KBM-7 (cell line): ENCODE measurements around the gene NELL1.

Experiments
- DNase-seq: peaks from one replicate; pipeline ENCODE4 v3.0.0-alpha.2; 2015
- in situ Hi-C: fragments of 300-500 bp; cut with MboI; formaldehyde crosslinking; loops from 2 replicates; pipeline ENCODE4 v1.14.3; 2020; ENCODE audit warnings: low sequenced_read_pairs, low pct_unique_long_range_greater_than_20kb, mixed read lengths

NELL1 gene

DNA sequence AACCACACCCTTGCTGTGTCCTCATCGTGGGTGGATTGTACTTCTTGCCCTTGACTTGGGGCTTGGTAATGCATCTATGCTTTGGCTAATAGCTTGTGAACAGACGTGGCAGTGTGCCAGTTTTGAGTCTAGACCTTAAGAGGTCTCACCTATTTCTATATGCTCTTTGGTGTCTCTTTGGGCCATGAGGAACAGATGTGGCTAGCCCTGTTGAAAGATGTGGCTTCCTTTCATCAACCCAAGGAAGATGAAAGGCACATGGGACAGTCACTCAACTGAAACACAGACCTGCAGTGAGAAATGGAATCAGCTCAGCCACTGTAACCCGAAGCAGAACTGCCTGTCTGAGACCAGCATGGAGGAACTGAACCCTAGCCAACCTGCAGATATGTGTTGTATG is 7.9 kb upstream of the NELL1 start:
- no peak for DNase-seq
- in situ Hi-C loops = no loop called here

DNA sequence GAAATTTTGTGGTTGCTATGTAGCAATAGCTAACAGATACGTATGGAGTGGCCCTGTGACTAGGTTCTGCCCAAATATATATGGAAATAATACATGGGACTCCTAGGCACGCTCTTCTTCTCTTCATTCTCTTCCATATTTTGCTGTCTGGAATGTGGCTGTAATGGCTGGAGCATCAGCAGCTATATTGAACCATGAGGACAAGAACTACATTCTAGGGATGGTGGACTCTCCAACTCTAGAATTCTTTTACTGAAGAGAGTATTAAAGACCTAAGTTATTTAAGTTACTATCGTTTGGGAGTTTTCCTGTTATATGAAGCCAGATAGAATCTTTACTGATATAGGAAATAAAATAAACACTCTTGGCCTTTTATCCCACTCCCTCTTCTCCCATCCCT is 7.5 kb upstream of the NELL1 start:
- in situ Hi-C loops = no loop called here
- DNase-seq = no peak

DNA sequence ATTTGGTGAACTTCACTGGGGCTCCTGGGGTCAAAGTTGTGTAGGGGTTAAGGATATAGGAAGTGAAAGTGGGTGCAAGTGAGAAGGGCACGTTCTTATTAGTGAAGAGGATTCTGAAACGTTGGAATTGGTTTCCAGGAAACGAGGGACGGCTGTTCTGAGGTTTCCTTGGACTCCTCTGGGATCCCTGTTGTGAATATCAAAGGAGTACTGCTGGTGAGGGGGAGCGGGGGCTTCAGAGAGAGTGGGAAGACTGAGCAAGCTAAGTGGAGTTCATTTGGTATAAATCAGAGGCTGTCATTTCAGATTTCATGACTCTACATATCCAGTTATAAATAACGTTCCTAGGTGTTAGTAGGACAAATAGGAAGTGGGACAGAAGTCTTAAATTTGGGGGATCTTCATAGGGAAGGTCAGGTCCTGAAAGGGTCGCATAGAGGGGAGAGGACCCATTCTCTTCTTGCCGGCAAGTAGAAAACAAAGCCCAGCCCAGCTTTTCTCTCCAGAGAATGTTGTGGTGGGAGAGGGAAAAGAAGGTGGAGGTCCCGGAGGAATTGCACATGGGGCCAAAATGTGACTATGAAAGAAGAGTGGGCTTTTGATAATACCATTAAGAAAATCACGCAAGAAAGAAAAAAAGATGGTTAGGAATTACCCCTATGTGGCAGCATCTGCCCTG is 1.1 kb upstream of the NELL1 start:
- no peak for DNase-seq
- in situ Hi-C loops = no loop called here

DNA sequence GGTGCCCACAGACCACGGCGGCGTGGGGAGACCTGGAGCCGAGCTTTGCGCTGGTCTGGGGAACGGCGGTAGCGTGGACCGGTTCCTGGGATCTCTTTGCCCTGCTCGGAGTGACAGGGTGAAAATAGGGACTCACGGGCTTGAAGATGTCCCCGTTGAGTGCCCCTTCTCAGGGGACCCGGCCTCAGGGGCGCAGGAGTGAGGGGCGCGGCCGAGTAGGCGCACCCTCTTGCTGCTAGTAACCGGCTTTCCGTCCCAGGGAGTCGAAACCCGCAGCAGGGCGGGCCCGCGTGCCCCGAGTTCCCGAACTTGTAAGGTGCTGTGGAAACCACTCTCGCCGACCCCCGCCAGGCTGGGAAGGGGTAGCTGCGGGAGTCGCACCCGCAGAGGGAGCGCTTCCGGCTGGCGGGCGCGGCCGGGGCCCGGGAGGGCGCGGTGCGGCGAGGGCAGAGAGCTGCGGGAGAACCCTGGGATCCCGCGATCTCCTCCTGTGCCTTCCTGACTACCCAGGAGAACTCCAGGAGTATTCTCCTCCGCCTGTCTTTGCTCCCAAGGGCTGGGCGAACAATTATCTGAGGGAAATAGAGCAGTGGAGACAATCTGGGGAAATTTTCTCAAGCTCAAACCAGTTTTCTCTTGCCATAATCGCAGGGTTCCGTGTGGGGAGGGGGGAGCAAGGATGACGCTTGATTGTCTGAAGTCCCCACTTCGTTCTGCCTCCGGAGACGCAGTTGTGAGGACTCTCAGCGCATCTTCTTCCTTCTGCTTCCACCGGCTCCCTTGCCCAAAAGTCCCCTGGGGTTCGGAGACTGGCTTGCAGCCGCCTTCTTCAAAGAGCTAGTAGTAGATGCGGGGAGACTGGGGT is 666 bp downstream of the NELL1 start:
- in situ Hi-C loops = no loop called here
- DNase-seq = no peak

DNA sequence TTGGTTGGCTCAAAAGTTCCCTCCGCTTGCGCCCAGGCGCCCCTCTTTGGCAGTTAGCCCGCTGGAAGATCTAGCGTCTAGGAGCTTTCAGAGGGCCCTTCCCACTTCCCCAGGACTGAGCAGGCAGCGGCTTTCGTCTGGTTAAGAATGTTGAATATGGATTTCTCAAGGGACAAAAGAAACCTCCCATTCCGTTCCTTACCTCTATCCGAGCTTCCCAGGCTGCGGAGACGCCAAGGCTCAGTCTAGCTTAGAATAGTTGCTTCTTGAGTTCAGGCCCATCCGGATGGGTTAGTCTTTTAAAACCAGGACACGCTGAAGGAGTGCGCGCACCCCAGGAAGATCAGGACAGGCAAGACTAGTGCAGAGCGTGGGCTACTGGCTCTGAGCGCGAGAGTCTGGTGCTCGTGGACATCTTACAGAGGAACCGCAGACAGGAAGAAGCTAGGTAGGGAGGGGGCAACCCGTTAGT is 1.6 kb downstream of the NELL1 start:
- in situ Hi-C loops = no loop called here
- DNase-seq = no peak

DNA sequence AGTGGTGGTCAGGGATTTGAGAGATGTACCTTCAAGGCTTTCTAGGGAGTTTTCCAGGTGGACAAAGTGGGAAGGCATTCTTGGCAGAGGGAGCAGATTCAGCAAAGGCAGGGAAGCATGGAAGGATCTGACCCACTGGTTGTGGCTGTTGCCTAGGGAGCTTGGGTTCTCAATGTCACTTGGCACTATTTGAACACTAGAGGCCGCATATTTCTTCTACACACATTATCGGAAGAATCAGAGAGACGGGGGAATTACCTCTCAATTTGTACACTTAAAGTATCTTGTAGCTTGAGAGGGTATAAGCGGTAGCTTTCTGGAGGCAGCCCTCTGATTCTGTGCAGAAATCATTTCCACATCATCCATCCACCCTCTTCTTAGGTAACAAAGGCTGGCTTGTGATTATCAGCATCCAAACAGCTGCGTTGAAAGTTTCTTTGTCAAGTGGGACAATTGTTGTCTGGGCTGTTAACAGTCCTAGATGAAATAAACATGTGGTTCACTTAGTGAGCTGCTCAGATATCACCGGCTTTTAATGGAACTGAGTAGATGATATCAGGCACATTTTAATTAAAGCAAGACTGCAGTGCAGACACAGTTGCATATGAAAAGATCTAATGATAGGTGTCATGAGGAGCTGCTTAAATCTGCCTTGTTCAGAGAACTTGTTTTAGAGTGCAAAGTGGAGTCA is 2.6 kb downstream of the NELL1 start:
- peak; percentile 4 for DNase-seq
- in situ Hi-C loops = no loop called here

DNA sequence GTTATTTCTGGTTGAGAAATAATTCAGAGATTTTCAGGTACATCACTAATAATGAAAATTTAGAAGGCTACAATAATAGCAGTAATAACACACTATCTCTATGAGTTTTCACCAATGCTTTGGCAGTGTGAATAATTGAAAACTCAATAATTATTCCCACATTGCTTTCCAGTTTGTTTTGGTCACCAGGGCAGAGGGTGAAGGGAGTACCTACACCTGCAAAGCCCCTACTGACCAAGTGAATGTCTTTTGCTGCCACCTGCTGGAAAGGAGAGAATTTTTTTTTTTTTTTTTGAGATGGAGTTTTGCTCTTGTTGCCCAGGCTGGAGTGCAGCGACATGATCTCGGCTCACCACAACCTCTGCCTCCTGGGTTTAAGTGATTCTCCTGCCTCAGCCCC is 3.2 kb downstream of the NELL1 start:
- peak; percentile 26 for DNase-seq
- in situ Hi-C loops = no loop called here

DNA sequence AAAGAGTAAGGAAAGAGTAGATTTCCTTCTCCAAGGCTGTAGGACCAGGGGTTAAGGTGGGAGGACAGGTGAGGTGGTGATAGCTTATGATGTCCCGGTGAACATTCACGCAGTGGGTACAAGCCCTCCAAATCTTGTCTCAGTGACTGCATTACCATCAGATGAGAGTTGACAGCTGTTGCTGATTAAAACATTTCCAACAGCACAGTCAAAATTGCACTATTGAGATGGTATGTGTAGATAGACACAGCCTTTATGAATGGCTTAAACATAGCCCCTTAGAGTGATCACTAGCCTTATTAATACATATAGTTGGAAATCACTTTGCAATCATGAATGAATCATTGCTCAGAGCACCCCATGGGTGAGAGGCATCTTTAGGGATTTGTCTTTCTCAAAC is 7.3 kb downstream of the NELL1 start:
- DNase-seq = no peak
- in situ Hi-C loops = no loop called here

DNA sequence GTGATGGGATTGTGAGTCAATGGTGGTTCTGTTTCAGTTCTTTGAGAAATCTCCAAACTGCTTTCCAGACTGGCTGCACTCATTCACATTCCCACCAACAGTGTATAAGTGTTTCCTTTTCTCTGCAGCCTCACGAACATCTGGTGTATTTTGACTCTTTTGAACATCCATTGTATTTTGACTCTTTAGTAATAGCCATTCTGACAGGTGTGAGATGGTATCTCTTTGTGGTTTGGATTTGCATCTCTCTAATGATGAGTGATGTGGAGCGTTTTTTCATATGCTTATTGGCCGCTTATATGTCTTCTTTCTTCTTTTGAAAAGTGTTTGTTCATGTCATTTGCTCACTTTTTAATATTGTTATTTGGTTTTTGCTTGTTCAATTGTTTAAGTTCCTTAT is 19.4 kb downstream of the NELL1 start:
- no peak for DNase-seq
- in situ Hi-C loops = no loop called here

DNA sequence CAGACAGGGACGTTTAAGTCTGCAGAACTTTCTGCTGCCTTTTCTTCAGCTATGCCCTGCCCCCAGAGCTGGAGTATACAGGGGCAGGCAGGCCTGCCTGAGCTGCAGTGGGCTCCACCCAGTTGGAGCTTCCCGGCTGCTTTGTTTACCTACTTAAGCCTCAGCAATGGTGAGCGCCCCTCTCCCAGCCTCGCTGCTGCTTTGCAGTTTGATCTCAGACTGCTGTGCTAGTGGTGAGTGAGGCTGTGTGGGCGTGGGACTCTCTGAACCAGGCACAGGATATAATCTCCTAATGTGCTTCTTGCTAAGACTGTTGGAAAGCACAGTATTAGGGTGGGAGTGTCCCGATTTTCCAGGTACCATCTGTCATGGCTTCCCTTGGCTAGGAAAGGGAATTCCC is 38.5 kb downstream of the NELL1 start:
- no peak for DNase-seq
- in situ Hi-C loops = no loop called here

DNA sequence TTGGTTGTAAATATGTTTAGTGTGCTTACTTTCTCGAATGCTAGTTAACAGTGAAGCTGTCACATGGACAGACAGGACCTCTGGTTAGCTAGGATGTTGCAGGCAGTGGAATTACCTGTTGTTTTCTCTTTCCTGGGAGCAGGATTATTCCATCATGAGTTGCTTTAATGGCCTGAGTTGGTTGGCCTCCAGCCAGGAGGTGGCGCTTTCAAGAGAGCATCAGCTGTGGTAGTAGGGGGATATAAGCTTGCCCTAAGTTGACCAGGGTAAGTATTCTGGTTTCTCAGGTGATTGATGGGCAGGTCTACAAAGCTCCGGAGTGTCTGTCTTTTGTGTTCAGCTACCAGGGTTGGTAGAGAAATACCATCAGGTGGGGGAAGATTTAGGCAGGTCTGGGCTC is 43.5 kb downstream of the NELL1 start:
- in situ Hi-C loops = no loop called here
- DNase-seq = no peak

DNA sequence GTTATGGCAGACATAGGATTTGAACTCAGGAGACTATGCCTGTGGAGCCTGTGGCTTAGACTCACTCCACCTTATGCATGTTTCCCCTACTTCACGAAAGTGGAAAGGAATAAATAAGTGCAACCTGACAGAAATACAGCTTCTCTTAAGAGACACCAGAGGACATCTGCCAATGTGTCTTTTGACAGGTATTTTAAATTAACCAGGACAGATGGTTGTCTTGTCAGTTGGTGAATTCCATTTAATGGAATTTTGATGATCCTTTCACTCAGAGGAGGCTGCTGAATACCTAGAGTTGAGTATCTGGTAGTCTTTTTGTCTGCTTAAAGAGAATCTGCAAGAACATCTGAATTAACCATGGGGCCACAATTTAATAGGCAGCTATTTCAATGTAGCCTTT is 46.1 kb downstream of the NELL1 start:
- in situ Hi-C loops = no loop called here
- no peak for DNase-seq

DNA sequence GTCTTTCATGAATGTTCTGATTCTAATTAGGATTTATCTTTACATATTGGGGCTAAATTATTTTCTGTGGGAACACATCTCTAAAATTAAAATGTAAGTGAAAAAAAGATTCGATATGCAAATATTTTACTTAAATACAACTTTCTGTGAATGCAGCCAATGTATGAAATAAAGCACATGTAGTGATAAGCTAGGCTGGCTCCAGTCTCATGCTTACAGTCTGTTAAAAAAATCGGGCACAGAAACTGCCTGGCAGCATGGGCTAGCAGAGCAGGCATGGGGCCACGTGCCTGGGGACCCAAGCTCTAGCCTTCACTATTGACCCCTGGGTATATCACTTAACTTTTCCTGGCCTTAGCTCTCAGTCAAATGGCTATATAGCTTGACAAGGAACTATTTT is 46.5 kb downstream of the NELL1 start:
- DNase-seq = no peak
- in situ Hi-C loops = no loop called here

DNA sequence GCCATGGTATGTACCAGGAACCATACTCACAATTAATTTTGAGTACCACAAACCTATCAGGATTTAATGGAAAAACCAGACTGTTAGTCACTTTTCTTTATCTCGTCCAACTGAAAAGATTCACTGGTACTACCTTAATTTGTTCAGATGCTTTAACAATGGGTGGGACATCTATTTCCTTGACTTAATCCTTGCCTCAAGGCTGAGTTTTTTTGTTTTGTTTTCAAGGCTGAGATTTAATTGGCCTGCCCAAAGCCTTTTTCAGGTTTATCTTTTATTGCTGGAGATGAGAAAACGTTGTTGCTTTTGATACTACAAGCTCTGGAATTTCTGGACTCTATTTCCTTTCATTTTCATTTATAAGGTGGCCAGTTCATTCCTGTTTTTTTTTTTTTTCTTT is 50.4 kb downstream of the NELL1 start:
- in situ Hi-C loops = no loop called here

DNA sequence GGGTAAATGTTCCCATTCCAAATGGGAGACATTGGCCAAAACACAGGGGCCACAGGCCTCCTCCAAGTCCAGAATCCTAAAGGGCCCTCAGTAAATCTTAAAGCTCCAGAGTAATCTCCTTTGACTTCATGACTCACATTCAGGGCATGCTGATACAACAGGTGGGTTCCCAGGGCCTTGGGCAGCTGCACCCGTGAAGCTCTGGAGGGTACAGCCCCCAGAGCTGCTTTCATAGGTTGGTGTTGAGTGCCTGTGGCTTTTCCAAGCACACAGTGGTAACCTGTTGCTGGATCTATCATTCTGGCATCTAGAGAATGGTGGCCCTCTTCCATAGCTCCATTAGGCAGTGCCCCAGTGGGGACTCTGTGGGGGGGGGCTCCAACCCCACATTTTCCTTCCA is 54.0 kb downstream of the NELL1 start:
- in situ Hi-C loops = no loop called here
- no peak for DNase-seq

More for the DNA sequence above, 50.4 kb downstream of the NELL1 start:
- no peak for DNase-seq

DNA sequence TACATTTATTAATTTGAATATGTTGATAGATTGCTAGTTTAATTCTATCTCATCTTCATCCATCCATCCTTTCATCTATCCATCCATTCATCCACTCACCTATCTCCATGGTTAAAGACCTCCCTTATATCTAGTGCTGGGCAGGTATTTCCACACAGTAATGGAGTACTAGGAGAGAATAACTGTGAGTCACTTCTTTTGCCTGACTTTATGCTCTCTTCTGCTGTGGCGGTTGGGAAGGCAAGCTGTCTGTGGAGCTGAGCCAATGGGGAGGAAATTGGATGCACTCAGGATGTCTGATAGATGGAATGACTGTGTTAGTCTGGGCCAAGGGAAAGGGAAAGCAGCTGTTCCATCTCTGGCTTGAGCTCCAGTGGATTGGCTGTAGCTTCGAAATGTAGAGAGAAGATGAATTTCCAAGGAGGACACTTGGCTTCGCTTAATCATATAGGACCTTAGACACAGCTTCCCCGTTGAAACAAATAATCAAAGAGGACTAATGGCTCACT is 60.3 kb downstream of the NELL1 start:
- DNase-seq = no peak
- in situ Hi-C loops = no loop called here

DNA sequence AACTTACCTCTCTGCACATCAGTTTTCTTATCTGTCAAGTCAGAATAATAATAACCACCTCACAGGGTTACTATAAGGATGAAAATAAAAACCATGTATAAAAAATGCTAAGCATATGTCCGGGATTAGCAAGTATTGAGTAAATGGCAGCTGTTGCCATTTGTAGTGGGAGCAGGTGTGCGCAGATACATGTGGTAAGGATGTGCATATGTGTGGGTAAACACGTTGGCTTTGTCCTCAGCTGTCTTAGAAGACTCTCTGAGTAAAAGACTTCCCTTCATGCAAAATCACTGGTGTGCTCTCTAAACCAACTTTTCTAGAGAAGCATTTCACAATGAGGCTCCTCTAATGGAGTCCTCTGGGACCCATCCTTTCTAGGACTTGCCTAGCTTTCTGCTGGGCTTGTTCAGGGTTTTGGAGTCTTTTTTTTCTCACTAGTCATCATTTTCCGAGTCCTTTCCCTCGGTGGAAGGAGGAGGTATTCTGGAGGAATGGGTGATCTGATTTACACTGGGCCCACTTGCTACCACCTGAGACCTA is 62.4 kb downstream of the NELL1 start:
- DNase-seq = no peak
- in situ Hi-C loops = no loop called here

DNA sequence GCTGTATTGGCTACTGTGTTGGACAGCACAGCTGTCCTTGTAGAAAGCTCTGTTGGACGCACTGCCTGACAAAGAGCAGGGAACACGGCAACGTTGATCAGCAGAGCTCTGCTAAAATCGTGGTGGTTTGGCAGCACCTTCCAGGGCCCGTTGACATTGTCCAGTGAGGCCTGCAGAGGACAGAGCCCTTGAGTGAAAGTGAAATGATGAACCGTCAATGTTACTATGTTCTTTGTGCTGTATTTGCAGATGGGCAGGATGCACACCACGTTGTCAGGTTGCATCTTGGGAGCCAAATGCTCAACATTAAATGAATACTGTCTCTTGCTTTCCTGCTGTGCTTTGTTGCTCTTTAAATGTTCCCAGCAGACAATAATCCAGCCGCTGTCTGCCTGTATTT is 69.7 kb downstream of the NELL1 start:
- in situ Hi-C loops = no loop called here
- no peak for DNase-seq

DNA sequence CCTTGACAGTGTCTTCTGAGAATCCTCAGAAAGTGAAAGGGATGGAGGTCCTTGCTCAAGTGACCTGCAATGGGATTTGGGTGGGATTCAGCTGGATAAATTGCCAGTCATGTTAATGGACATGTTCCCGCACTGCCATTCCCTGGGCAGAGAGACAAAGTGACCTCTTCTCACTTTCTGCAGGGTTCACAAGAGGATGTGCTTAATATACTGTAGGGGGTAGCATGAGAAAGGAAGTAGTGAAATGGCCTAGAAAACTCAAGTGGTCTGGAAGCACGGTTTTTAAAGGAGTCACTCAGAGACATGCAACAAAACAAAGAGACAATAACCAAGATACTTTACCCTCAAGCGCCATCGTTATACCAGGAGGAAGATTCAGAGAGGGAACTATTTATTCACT is 70.2 kb downstream of the NELL1 start:
- no peak for DNase-seq
- in situ Hi-C loops = no loop called here

DNA sequence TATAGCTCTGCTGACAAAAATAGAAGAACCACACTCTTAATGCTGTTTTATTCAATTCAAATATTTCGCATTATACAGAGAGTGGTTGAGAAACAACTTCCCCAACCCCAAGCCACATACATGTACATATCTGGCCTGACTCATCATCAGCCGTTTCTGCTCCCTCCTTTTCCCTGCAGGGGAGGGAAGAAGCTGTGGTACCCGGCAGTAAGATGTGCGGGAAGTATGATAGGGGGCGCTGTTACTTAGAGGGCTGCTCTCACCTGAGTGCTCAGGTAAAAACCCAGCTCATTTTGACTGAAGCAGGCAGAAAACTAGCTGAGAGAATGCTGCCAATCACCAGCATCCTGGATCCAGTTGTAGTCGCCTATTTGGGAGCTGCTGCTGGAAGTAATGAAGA is 85.5 kb downstream of the NELL1 start:
- in situ Hi-C loops = no loop called here
- DNase-seq = no peak
